PFSK-1 (cell line): ENCODE results near the gene PNMA8B.

Experiments
- POLR2AphosphoS5 ChIP-seq: IDR thresholded peaks from 2 replicates; pipeline ENCODE4 v1.6.1; 2012; ENCODE audit warnings: low read depth, mild to moderate bottlenecking, control low read depth, low read length, moderate library complexity
- REST ChIP-seq, 2 experiments: IDR thresholded peaks; 2 replicates each; pipeline versions ENCODE4 v1.6.1 to v1.8.0; 2011 to 2012; ENCODE audit warnings: low read depth in 2 of 2, low read length in 2 of 2, control low read depth in 1 of 2, inconsistent platforms in 1 of 2, mild to moderate bottlenecking in 1 of 2, moderate library complexity in 1 of 2; ENCODE audit not compliant: insufficient read depth in 1 of 2
- SIN3A ChIP-seq: IDR thresholded peaks from 2 replicates; pipeline ENCODE4 v1.6.1; 2012; ENCODE audit warnings: mild to moderate bottlenecking, low read length, moderate library complexity, borderline replicate concordance; ENCODE audit not compliant: insufficient read depth
- TAF1 ChIP-seq: IDR thresholded peaks from 2 replicates; pipeline ENCODE4 v1.6.1; 2012; ENCODE audit warnings: low read length, control low read depth, borderline replicate concordance; ENCODE audit not compliant: insufficient read depth

- no peak for TF ChIP-seq POLR2AphosphoS5
- no peak for TF ChIP-seq TAF1
- TF ChIP-seq REST (IDR thresholded peaks at IDR 0.05; ENCODE audit: insufficient read depth in 1 of 2, low read depth in 2 of 2, low read length in 2 of 2): no peak
- TF ChIP-seq SIN3A: no peak
Observed at GRCh38 chr19:46474211-46474610, 21.5 kb downstream of the PNMA8B start.
